Measurements from ENCODE around the gene ARID5A. TPM values are rescaled to one million over a fixed set of nuclear protein-coding genes. Genes with fewer than 3 reads are reported as not detected.
A peak's percentile ranks its signal among the peaks of the same experiment; 100 is the strongest.

Gene ARID5A
- total RNA-seq, 2 experiments from 2014 or later, result 326 to 342 TPM

GRCh38 chr2:96539215-96539920, 2.8 kb downstream of the ARID5A start:
- POLR2A ChIA-PET, result interaction anchor here (1.0 to 7.1 kb wide), 15 partner anchors 8 to 574 kb away, joined by 3 to 180 read pairs (median 12); partner anchors contain the start of genes ANKRD36, DUSP2, ITPRIPL1 and SNRNP200
- peaks cover 73% of the 10 kb centered on the region for H3K36me3 Mint-ChIP-seq (ENCODE audit: low read depth)
- peak; percentile 1 for ATAC-seq (ENCODE audit: poor library complexity)

GRCh38 chr2:96540136-96540535, 3.6 kb downstream of the ARID5A start:
- POLR2A ChIA-PET, result interaction anchor here (1.0 to 7.1 kb wide), 7 partner anchors 8 to 373 kb away, joined by 3 to 180 read pairs (median 16); partner anchors contain the start of gene SNRNP200

More at GRCh38 chr2:96539215-96539920, 2.8 kb downstream of the ARID5A start:
- Histone ChIP-seq H3K4me3 (ENCODE audit: low read length) (peak overlapping the region; percentile 90), H3K27me3 (ENCODE audit: control insufficient read depth in 1 of 2, insufficient read depth in 2 of 2, low read length in 2 of 2) (no peaks in the 10 kb centered on the region), H3K9me3 (ENCODE audit: control insufficient read depth in 1 of 2, insufficient read depth in 1 of 2, low read length in 2 of 2) (no peaks in the 10 kb centered on the region), H3K4me1 (ENCODE audit: insufficient read depth, low read length) (peaks cover 80% of the 10 kb centered on the region), H3K27ac (ENCODE audit: low read depth in 1 of 2, low read length in 2 of 2) (peak overlapping the region; percentile 94 to 99), H3K36me3 (ENCODE audit: insufficient read depth, low read length) (peaks cover 42% of the 10 kb centered on the region)
- Mint-ChIP-seq H3K4me3 (peak overlapping the region; percentile 99), H3K9me3 (no peaks in the 10 kb centered on the region), H3K27ac (peak overlapping the region; percentile 99), H3K4me1 (ENCODE audit: low read depth) (peaks cover 71% of the 10 kb centered on the region), H3K27me3 (no peaks in the 10 kb centered on the region)
- TF ChIP-seq, protein P1, sequence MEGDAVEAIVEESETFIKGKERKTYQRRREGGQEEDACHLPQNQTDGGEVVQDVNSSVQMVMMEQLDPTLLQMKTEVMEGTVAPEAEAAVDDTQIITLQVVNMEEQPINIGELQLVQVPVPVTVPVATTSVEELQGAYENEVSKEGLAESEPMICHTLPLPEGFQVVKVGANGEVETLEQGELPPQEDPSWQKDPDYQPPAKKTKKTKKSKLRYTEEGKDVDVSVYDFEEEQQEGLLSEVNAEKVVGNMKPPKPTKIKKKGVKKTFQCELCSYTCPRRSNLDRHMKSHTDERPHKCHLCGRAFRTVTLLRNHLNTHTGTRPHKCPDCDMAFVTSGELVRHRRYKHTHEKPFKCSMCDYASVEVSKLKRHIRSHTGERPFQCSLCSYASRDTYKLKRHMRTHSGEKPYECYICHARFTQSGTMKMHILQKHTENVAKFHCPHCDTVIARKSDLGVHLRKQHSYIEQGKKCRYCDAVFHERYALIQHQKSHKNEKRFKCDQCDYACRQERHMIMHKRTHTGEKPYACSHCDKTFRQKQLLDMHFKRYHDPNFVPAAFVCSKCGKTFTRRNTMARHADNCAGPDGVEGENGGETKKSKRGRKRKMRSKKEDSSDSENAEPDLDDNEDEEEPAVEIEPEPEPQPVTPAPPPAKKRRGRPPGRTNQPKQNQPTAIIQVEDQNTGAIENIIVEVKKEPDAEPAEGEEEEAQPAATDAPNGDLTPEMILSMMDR (IDR thresholded peaks at IDR 0.05), result no peak
- intact Hi-C loops (cut with DNase I, micrococcal nuclease), result loop anchor here (2.0 to 10.0 kb wide), 11 partner anchors 13 to 1105 kb away; partner anchors contain the start of genes DUSP2 (in 2 of the 2), SNRNP200 (in 2 of the 2), CNNM3 (in 1 of the 2) and COX5B (in 1 of the 2)
- CTCF ChIA-PET, result interaction anchor here (0.7 to 6.4 kb wide), 4 partner anchors 11 to 132 kb away, joined by 3 to 54 read pairs (median 12); no protein-coding TSS in a partner anchor
- DNase-seq, result peak in 2 of 14 experiments; percentile 23 to 43

More at GRCh38 chr2:96540136-96540535, 3.6 kb downstream of the ARID5A start:
- no peak for ATAC-seq (ENCODE audit: poor library complexity)
- CTCF ChIA-PET, result interaction anchor here (0.6 to 6.4 kb wide), 3 partner anchors 9 to 133 kb away, joined by 3 to 54 read pairs (median 8); no protein-coding TSS in a partner anchor
- Mint-ChIP-seq H3K9me3 (no peaks in the 10 kb centered on the region), H3K27me3 (no peaks in the 10 kb centered on the region), H3K36me3 (ENCODE audit: low read depth) (peaks cover 80% of the 10 kb centered on the region), H3K27ac (peak overlapping the region; percentile 99), H3K4me1 (ENCODE audit: low read depth) (peaks cover 73% of the 10 kb centered on the region), H3K4me3 (peak overlapping the region; percentile 99)
- TF ChIP-seq, protein P1 (IDR thresholded peaks at IDR 0.05), result no peak
- peaks cover 49% of the 10 kb centered on the region for H3K36me3 ChIP-seq (ENCODE audit: insufficient read depth, low read length)
- peaks cover 82% of the 10 kb centered on the region for H3K4me1 ChIP-seq (ENCODE audit: insufficient read depth, low read length)
- no peak for DNase-seq
- H3K27me3 ChIP-seq (ENCODE audit: control insufficient read depth in 1 of 2, insufficient read depth in 2 of 2, low read length in 2 of 2), result no peaks in the 10 kb centered on the region
- no peaks in the 10 kb centered on the region for H3K9me3 ChIP-seq (ENCODE audit: control insufficient read depth in 1 of 2, insufficient read depth in 1 of 2, low read length in 2 of 2)
- H3K4me3 ChIP-seq (ENCODE audit: low read length), result no peak overlapping the region
- H3K27ac ChIP-seq (ENCODE audit: low read depth in 1 of 2, low read length in 2 of 2), result no peak overlapping the region
- intact Hi-C loops (cut with DNase I, micrococcal nuclease), result no loop called here

All from CD4-positive, alpha-beta T cell (primary cell).